ENCODE data around the gene TMEM126A.

The TMEM126A gene

GRCh38 chr11:85658180-85658579, 10.4 kb downstream of the TMEM126A start:
- Histone ChIP-seq H3K36me3 (ENCODE audit: insufficient read depth, low read length) (peaks cover 82% of the 10 kb centered on the region), H3K4me2 (ENCODE audit: insufficient read depth, low read length) (no peak overlapping the region)

DNA sequence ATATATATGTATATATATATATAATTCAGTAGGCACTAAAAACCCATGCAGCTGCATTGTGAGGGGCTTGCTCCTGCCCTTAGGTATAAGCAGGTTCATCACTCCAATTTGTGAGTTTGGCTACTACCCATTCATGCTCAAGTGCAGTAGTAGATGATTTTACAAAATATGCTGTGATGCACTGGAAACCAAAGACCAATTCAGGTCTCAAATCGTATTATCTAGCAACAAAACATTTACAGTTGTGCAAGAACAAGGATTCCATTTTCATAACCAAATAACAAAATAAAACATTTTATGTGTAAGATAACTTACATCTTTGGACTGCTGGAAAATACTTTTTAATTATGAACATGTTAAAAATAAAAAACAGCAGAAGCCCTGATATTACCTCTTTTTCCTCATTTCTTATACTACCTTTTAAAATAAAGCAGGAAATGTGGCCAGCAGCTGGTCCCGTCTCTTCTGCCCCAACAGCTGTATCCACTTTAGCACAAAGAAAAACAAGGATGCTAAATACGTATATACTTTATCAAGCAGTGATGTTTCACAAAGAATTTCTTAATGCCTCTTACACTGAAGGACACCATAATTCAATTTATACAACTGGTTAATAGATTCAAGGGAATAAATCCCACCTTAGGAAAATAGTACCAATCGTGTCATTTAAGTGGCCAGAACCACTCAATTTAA, 14.4 kb downstream of the TMEM126A start:
- peaks cover 81% of the 10 kb centered on the region for H3K79me2 ChIP-seq (ENCODE audit: insufficient read depth, low read length)
- H3K9me3 ChIP-seq (ENCODE audit: insufficient read depth, low read length, severe bottlenecking): no peaks in the 10 kb centered on the region
- H3K27ac ChIP-seq (ENCODE audit: low read length): peak overlapping the region; percentile 13; the same call in 1 of the 2 replicates
- TF ChIP-seq EZH2 (IDR thresholded peaks at IDR 0.05; ENCODE audit: borderline replicate concordance, low read depth, low read length, severe bottlenecking) (no peak), CTCF (IDR thresholded peaks at IDR 0.05; ENCODE audit: borderline replicate concordance, extremely low read depth, low read length, poor library complexity, severe bottlenecking) (no peak)
- ATAC-seq (ENCODE audit: insufficient read depth, low read depth): no peak
- H3K27me3 ChIP-seq (ENCODE audit: insufficient read depth, low read length, poor library complexity): no peaks in the 10 kb centered on the region
- H3K36me3 ChIP-seq (ENCODE audit: insufficient read depth, low read length): peaks cover 68% of the 10 kb centered on the region
- H3K4me2 ChIP-seq (ENCODE audit: insufficient read depth, low read length): peak overlapping the region; percentile 93
- peaks cover 53% of the 10 kb centered on the region for H4K20me1 ChIP-seq (ENCODE audit: insufficient read depth, low read length)
- peak overlapping the region; percentile 75 to 82; a peak in 3 of 4 replicates for H3K4me3 ChIP-seq (ENCODE audit: low read depth in 1 of 2, low read length in 2 of 2)
- H2AFZ ChIP-seq (ENCODE audit: low read depth, low read length): no peak overlapping the region
- no peak for DNase-seq
- peaks cover 57% of the 10 kb centered on the region for H3K4me1 ChIP-seq (ENCODE audit: insufficient read depth, low read length)
- H3K9ac ChIP-seq (ENCODE audit: low read depth, low read length): peak overlapping the region; percentile 100

More at GRCh38 chr11:85658180-85658579, 10.4 kb downstream of the TMEM126A start:
- Histone ChIP-seq H3K4me3 (ENCODE audit: low read depth in 1 of 2, low read length in 2 of 2) (no peak overlapping the region), H3K79me2 (ENCODE audit: insufficient read depth, low read length) (peaks cover 78% of the 10 kb centered on the region), H3K4me1 (ENCODE audit: insufficient read depth, low read length) (peaks cover 47% of the 10 kb centered on the region), H3K9ac (ENCODE audit: low read depth, low read length) (no peak overlapping the region), H3K27me3 (ENCODE audit: insufficient read depth, low read length, poor library complexity) (no peaks in the 10 kb centered on the region), H3K27ac (ENCODE audit: low read length) (no peak overlapping the region), H3K9me3 (ENCODE audit: insufficient read depth, low read length, severe bottlenecking) (no peaks in the 10 kb centered on the region), H2AFZ (ENCODE audit: low read depth, low read length) (no peak overlapping the region), H4K20me1 (ENCODE audit: insufficient read depth, low read length) (peaks cover 65% of the 10 kb centered on the region)
- DNase-seq (no peak), ATAC-seq (ENCODE audit: insufficient read depth, low read depth) (no peak)
- no peak for TF ChIP-seq CTCF (IDR thresholded peaks at IDR 0.05; ENCODE audit: borderline replicate concordance, extremely low read depth, low read length, poor library complexity, severe bottlenecking)
- TF ChIP-seq EZH2 (IDR thresholded peaks at IDR 0.05; ENCODE audit: borderline replicate concordance, low read depth, low read length, severe bottlenecking): no peak

DNA sequence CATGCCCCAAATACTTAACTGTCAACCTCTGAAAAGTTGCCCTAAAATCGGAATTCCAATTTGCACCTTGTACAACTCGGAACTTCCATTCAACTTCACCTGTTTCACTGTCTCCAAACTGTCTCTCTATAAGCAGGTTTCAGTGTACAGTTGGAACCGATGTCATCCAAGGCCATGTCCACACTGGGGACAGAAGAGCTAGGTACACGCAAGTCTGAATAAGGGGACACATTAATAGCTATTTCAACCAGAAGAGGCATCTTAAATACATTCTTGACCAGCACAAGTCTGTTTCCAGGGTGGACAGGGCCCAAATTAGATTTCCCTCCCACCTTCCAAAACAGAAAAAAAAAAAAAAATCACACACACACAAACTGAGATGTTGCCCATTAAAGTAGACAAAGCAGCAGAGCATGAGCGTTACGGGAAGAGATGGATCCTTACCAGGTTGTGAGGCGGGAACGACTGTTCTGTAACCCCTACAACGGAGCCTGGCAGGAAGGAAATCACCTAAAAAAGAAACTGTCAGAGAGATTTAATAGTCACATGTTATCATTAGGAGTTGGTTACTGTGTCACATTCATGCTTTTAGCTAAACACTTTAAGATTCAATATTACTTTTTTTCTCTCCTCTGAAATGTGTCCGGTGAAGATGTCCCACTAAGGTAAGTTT, 15.4 kb downstream of the TMEM126A start:
- no peaks in the 10 kb centered on the region for H3K9me3 ChIP-seq (ENCODE audit: insufficient read depth, low read length, severe bottlenecking)
- H3K4me3 ChIP-seq (ENCODE audit: low read depth in 1 of 2, low read length in 2 of 2): peak overlapping the region; percentile 75 to 82
- H3K4me1 ChIP-seq (ENCODE audit: insufficient read depth, low read length): peaks cover 57% of the 10 kb centered on the region
- no peak overlapping the region for H2AFZ ChIP-seq (ENCODE audit: low read depth, low read length)
- H3K9ac ChIP-seq (ENCODE audit: low read depth, low read length): peak overlapping the region; percentile 100
- H3K27ac ChIP-seq (ENCODE audit: low read length): peak overlapping the region; percentile 99
- ATAC-seq (ENCODE audit: insufficient read depth, low read depth) (no peak), DNase-seq (no peak)
- H3K4me2 ChIP-seq (ENCODE audit: insufficient read depth, low read length): peak overlapping the region; percentile 93
- peaks cover 57% of the 10 kb centered on the region for H3K36me3 ChIP-seq (ENCODE audit: insufficient read depth, low read length)
- peaks cover 47% of the 10 kb centered on the region for H4K20me1 ChIP-seq (ENCODE audit: insufficient read depth, low read length)
- no peaks in the 10 kb centered on the region for H3K27me3 ChIP-seq (ENCODE audit: insufficient read depth, low read length, poor library complexity)
- peaks cover 70% of the 10 kb centered on the region for H3K79me2 ChIP-seq (ENCODE audit: insufficient read depth, low read length)
- no peak for TF ChIP-seq CTCF (IDR thresholded peaks at IDR 0.05; ENCODE audit: borderline replicate concordance, extremely low read depth, low read length, poor library complexity, severe bottlenecking)
- no peak for TF ChIP-seq EZH2 (IDR thresholded peaks at IDR 0.05; ENCODE audit: borderline replicate concordance, low read depth, low read length, severe bottlenecking)
